Activated CD8-positive, alpha-beta memory T cell treated with anti-CD3 and anti-CD28 coated beads for 24 hours (primary cell): ENCODE results near the gene SS18L1.

Experiments used
- DNase-seq: peaks from one replicate; pipeline ENCODE4 v3.0.0-alpha.2; 2020

SS18L1 gene

GRCh38 chr20:62229667-62230066 is 86.1 kb downstream of the SS18L1 start:
- no peak for DNase-seq

DNA sequence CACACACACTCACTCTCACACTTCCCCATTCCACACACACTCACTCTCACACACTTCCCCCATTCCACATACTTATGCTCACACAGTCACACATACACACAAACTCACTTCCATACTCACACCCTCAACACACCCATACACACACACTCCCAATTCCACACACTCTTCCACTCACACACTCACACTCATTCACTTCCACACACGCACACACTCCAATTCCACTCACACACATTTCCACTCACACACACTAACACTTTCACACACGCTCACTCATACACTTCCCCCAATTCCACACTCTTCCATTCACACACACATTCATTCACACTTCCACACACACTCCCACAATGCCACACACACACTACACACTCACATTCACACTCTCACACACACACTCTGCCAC is 86.7 kb downstream of the SS18L1 start:
- no peak for DNase-seq

DNA sequence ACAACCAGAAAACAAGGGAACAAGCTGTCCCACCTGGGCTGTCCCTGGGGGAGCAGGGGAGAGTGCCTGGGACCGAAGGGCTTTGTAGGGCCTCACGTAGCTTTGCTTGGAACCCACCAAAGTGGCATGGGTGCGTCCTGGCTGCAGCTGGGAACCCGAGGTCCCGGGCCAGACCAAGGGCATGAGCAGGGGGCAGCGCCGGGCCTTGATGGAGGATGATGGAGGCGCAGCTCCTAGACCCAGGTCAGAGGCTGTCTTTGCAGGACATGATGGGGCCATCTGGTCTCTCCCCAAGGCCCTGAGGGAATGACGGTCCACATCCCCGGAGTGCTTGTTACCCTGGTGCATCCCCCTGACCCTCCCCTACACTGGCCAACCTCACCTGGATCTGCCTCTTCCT is 87.1 kb downstream of the SS18L1 start:
- no peak for DNase-seq

GRCh38 chr20:62231292-62231691 is 87.7 kb downstream of the SS18L1 start:
- no peak for DNase-seq
